ENCODE results near the gene AK8. TPM values are rescaled to one million over a fixed set of nuclear protein-coding genes. Genes with fewer than 3 reads are reported as not detected.

Gene AK8
- total and polyA plus RNA-seq, 9 of the 15 experiments (the other 6 are each of a cell fraction or from before 2014, with no cell fraction given): 0.06 to 0.37 TPM; not detected in 7

DNA sequence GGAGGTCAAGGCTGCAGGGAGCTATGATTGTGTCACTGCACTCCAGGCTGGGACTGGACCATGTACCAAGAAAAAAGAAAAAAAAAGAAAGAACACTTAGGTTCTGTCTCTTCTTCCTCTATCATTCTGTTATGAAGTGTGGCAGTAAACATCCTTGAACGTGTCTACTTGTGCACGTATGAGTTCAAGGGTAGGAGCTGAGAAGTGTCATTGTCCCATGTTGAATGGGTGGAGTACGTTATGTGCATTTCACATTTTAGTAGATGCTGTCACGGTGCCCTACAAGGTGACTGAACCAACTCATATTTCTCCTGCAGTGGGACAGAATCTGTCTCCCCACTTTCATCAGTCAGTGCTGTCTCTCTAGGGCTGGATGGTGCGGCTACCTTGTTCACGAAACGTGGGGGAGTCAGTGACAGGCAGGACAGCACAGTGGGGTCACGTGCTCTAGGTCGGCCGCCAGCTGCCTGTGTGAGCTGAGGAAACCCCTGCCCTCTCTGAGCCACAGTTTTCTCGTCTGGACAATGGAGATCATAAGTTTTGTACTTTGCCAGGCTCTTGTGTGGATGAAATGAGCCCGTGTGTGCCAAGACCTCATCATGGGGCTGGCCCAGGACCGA is 160.6 kb downstream of the AK8 start:
- 1% methylated on average over 13 of the region's 13 CpGs for WGBS (ENCODE audit: insufficient coverage, low coverage, missing lambda C conversion rate)
- peaks cover 42 to 58% of the 10 kb centered on the region in 2 experiments for H3K27me3 ChIP-seq (ENCODE audit: control insufficient read depth in 2 of 2, insufficient read depth in 2 of 2, low read length in 2 of 2)
- CTCF ChIA-PET (ENCODE audit: low intra/inter-chr PET ratio): no interaction called here
- no peak overlapping the region for H3K4me3 ChIP-seq
- H3K79me2 ChIP-seq (ENCODE audit: control insufficient read depth, insufficient read depth, low read length): no peaks in the 10 kb centered on the region
- H3K27ac ChIP-seq (ENCODE audit: extremely low read depth, low read depth, low read length): no peak overlapping the region
- peaks cover 4% of the 10 kb centered on the region; the same call in 1 of the 2 replicates for H4K20me1 ChIP-seq (replicated peaks; ENCODE audit: control insufficient read depth, insufficient read depth, low read length)
- no peak overlapping the region for H2AFZ ChIP-seq (ENCODE audit: low read depth, low read length)
- no peak overlapping the region for H3K4me2 ChIP-seq (ENCODE audit: insufficient read depth, low read length)
- intact Hi-C loops (cut with micrococcal nuclease) (no loop called here), in situ Hi-C loops (cut with MboI) (no loop called here)
- no peak for FAIRE-seq
- POLR2A ChIA-PET: no interaction called here
- peaks cover 0 to 1% of the 10 kb centered on the region in 2 experiments; a peak in 3 of 5 replicates for H3K4me1 ChIP-seq (replicated peaks in 1 of 2; ENCODE audit: control insufficient read depth in 2 of 2, insufficient read depth in 2 of 2, low read length in 2 of 2)
- H3K36me3 ChIP-seq (ENCODE audit: control insufficient read depth, insufficient read depth, low read length): no peaks in the 10 kb centered on the region
- no TSS peak for BruUV-seq (replicated peaks)
- no peak for TF ChIP-seq ESRRB (CRISPR knock-in tag; IDR thresholded peaks at IDR 0.05; ENCODE audit: borderline replicate concordance)
- TF ChIP-seq SRSF3 (IDR thresholded peaks at IDR 0.05; ENCODE audit: insufficient read depth, low read length): no peak
- TF ChIP-seq, protein P1, sequence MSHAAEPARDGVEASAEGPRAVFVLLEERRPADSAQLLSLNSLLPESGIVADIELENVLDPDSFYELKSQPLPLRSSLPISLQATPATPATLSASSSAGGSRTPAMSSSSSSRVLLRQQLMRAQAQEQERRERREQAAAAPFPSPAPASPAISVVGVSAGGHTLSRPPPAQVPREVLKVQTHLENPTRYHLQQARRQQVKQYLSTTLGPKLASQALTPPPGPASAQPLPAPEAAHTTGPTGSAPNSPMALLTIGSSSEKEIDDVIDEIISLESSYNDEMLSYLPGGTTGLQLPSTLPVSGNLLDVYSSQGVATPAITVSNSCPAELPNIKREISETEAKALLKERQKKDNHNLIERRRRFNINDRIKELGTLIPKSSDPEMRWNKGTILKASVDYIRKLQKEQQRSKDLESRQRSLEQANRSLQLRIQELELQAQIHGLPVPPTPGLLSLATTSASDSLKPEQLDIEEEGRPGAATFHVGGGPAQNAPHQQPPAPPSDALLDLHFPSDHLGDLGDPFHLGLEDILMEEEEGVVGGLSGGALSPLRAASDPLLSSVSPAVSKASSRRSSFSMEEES (CRISPR knock-in tag; IDR thresholded peaks at IDR 0.05): peak; percentile 68
- TF ChIP-seq RAD51 (IDR thresholded peaks at IDR 0.05; ENCODE audit: borderline replicate concordance, low read depth): peak; percentile 60
- no peak for TF ChIP-seq ETS2 (tag; IDR thresholded peaks at IDR 0.05; ENCODE audit: borderline replicate concordance, poor library complexity, severe bottlenecking)
- TF ChIP-seq RFX5 (IDR thresholded peaks at IDR 0.05; ENCODE audit: low read depth, low read length): no peak
- TF ChIP-seq, protein P2, sequence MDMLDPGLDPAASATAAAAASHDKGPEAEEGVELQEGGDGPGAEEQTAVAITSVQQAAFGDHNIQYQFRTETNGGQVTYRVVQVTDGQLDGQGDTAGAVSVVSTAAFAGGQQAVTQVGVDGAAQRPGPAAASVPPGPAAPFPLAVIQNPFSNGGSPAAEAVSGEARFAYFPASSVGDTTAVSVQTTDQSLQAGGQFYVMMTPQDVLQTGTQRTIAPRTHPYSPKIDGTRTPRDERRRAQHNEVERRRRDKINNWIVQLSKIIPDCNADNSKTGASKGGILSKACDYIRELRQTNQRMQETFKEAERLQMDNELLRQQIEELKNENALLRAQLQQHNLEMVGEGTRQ (CRISPR knock-in tag; IDR thresholded peaks at IDR 0.05): peak; percentile 65
- TF ChIP-seq, protein P3, sequence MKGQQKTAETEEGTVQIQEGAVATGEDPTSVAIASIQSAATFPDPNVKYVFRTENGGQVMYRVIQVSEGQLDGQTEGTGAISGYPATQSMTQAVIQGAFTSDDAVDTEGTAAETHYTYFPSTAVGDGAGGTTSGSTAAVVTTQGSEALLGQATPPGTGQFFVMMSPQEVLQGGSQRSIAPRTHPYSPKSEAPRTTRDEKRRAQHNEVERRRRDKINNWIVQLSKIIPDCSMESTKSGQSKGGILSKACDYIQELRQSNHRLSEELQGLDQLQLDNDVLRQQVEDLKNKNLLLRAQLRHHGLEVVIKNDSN (CRISPR knock-in tag; IDR thresholded peaks at IDR 0.05): peak; percentile 62
- no peak for TF ChIP-seq ZC3H4 (CRISPR knock-in tag; IDR thresholded peaks at IDR 0.05; ENCODE audit: borderline replicate concordance)
- no peak for TF ChIP-seq ZNF644 (tag; IDR thresholded peaks at IDR 0.05; ENCODE audit: low read depth)
- TF ChIP-seq BHLHE40 (IDR thresholded peaks at IDR 0.05; ENCODE audit: low read length): peak; percentile 56; the same call in 1 of the 2 replicates
- ATAC-seq: peak; percentile 56
- no peaks in the 10 kb centered on the region for H3K9me3 ChIP-seq (replicated peaks; ENCODE audit: control insufficient read depth, insufficient read depth, low read depth, low read length)
- no peak overlapping the region for H3K9ac ChIP-seq (ENCODE audit: insufficient read depth in 1 of 2, low read depth in 2 of 2, low read length in 2 of 2)
- DNase-seq (ENCODE audit: extremely low read depth in 1 of 4, low spot score in 3 of 4): peak in 2 of 4 experiments; percentile 12 to 26
- H3K9me1 ChIP-seq (ENCODE audit: control insufficient read depth, insufficient read depth, low read length): no peaks in the 10 kb centered on the region

Data from K562 (cell line).